Measurements from ENCODE around the gene CPNE1. TPM values are rescaled to one million over a fixed set of nuclear protein-coding genes. Genes with fewer than 3 reads are reported as not detected.

Gene CPNE1
- total and polyA plus RNA-seq, 10 of the 15 experiments (the other 5 are each of a cell fraction or from before 2014, with no cell fraction given) = 84.9 to 209 (median 146) TPM

GRCh38 chr20:35619196-35620095 is 45.3 kb downstream of the CPNE1 start (continued):
- TF ChIP-seq ZNF24 (IDR thresholded peaks at IDR 0.05) (no peak), KLF5 (IDR thresholded peaks at IDR 0.05; ENCODE audit: partially characterized antibody) (no peak), IRF5 (IDR thresholded peaks at IDR 0.05; ENCODE audit: borderline replicate concordance) (no peak), ZNF207 (IDR thresholded peaks at IDR 0.05; ENCODE audit: borderline replicate concordance) (no peak), FOXK2 (IDR thresholded peaks at IDR 0.05) (no peak), MXI1 (IDR thresholded peaks at IDR 0.05; ENCODE audit: low read depth, low read length) (peak; percentile 55; the same call in 1 of the 2 replicates), SMAD1 (IDR thresholded peaks at IDR 0.05; ENCODE audit: low read depth, partially characterized antibody) (no peak), SUPT20H (IDR thresholded peaks at IDR 0.05; ENCODE audit: borderline replicate concordance, control insufficient read depth, low read depth, low read length) (no peak), HDGF (IDR thresholded peaks at IDR 0.05) (no peak), SUZ12 (IDR thresholded peaks at IDR 0.05; ENCODE audit: unreplicated experiment) (no peak), EP300 (IDR thresholded peaks at IDR 0.05; ENCODE audit: borderline replicate concordance in 1 of 2, control insufficient read depth in 1 of 2, low read depth in 2 of 2, low read length in 2 of 2) (no peak), USF1 (IDR thresholded peaks at IDR 0.05; ENCODE audit: borderline replicate concordance, extremely low read length, insufficient read depth, low read depth, low read length) (no peak), BMI1 (IDR thresholded peaks at IDR 0.05; ENCODE audit: borderline replicate concordance) (no peak), REST (IDR thresholded peaks at IDR 0.05; ENCODE audit: low read depth, low read length) (0 out of 2 replicates have a peak, but pooled peaks have one; percentile 5), BRCA1 (IDR thresholded peaks at IDR 0.05; ENCODE audit: low read depth, low read length) (no peak), SRF (IDR thresholded peaks at IDR 0.05; ENCODE audit: low read depth in 2 of 2, low read length in 2 of 2) (no peak), ZNF274 (IDR thresholded peaks at IDR 0.05; ENCODE audit: insufficient read depth, insufficient read length) (no peak), NFYB (IDR thresholded peaks at IDR 0.05; ENCODE audit: insufficient read depth, low read depth, low read length) (no peak), NFIC (IDR thresholded peaks at IDR 0.05; ENCODE audit: low read depth, low read length) (no peak), JUNB (IDR thresholded peaks at IDR 0.05) (peak; percentile 88), RFX5 (IDR thresholded peaks at IDR 0.05; ENCODE audit: low read depth, low read length) (no peak), POLR2AphosphoS5 (IDR thresholded peaks at IDR 0.05; ENCODE audit: low read length) (peak; percentile 38; the same call in 1 of the 2 replicates), EZH2 (IDR thresholded peaks at IDR 0.05; ENCODE audit: borderline replicate concordance, control insufficient read depth, low read depth, low read length) (no peak)

Measured in GM12878 (cell line).